DND-41 (cell line): ENCODE results near the gene FCRL6.

Source experiments
- EZH2 ChIP-seq: IDR thresholded peaks from 3 replicates; pipeline ENCODE4 v1.6.1; 2012; ENCODE audit warnings: borderline replicate concordance, low read depth, mild to moderate bottlenecking, moderate library complexity, low read length, inconsistent platforms; ENCODE audit not compliant: severe bottlenecking
- TF ChIP-seq, protein P1 (sequence below): IDR thresholded peaks from 2 replicates; pipeline ENCODE4 v1.5.1; 2012; ENCODE audit warnings: borderline replicate concordance, low read length, moderate library complexity, mild to moderate bottlenecking; ENCODE audit not compliant: poor library complexity, severe bottlenecking; ENCODE audit errors: extremely low read depth

DNA sequence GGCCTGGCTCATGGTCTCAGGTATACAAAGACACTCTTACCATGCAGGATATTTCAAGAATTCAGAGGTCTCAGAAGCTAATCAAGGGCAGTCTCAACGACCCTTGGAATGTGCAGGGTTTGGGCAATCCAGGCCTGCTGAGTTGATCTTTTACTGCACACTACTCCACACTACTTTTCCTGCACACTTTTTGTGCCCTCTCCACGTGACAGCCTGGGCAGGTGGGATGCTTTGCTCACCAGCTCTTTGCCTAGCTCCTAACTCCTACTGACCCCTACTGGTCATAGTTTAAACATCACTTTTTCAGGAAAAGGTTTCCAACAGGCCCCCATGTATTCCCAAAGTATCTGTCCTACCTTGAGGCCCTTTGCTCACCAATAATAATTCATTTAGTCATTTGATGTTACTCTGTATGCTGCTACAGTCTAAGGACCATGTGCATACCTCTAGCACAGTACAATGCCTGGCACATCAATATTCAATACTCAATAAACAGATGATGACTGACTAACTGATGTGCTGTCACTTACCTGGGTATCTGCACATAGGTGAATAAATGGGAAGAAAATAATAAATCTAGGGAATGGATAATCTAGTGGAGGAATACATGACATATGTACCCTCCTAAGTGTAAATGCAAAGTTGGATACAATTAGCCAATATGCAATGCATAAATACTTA is 11.8 kb upstream of the FCRL6 start:
- TF ChIP-seq, protein P1, sequence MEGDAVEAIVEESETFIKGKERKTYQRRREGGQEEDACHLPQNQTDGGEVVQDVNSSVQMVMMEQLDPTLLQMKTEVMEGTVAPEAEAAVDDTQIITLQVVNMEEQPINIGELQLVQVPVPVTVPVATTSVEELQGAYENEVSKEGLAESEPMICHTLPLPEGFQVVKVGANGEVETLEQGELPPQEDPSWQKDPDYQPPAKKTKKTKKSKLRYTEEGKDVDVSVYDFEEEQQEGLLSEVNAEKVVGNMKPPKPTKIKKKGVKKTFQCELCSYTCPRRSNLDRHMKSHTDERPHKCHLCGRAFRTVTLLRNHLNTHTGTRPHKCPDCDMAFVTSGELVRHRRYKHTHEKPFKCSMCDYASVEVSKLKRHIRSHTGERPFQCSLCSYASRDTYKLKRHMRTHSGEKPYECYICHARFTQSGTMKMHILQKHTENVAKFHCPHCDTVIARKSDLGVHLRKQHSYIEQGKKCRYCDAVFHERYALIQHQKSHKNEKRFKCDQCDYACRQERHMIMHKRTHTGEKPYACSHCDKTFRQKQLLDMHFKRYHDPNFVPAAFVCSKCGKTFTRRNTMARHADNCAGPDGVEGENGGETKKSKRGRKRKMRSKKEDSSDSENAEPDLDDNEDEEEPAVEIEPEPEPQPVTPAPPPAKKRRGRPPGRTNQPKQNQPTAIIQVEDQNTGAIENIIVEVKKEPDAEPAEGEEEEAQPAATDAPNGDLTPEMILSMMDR: peak; percentile 65
- TF ChIP-seq EZH2: no peak
